Hindlimb muscle (tissue), 1 donor: ENCODE data around the gene RFX2. TPM values are rescaled to one million over a fixed set of nuclear protein-coding genes. Genes with fewer than 3 reads are reported as not detected.
"Not testable (repeated sequence)": the region's sequence is repeated elsewhere in the genome, so short reads cannot be mapped to it uniquely, and the experiment has no call there.

Source experiments
- DNase-seq: peaks from one replicate; pipeline ENCODE4 v3.0.0-alpha.2; 2013
- polyA plus RNA-seq: library from polyadenylated mRNA; unstranded; fragments of 120-200 nt; gene quantifications from one replicate; pipeline ENCODE4 v1.2.1, GENCODE V29; 2013; ENCODE audit not compliant: insufficient read length

RFX2 gene
- 5.4 TPM for polyA plus RNA-seq

DNA sequence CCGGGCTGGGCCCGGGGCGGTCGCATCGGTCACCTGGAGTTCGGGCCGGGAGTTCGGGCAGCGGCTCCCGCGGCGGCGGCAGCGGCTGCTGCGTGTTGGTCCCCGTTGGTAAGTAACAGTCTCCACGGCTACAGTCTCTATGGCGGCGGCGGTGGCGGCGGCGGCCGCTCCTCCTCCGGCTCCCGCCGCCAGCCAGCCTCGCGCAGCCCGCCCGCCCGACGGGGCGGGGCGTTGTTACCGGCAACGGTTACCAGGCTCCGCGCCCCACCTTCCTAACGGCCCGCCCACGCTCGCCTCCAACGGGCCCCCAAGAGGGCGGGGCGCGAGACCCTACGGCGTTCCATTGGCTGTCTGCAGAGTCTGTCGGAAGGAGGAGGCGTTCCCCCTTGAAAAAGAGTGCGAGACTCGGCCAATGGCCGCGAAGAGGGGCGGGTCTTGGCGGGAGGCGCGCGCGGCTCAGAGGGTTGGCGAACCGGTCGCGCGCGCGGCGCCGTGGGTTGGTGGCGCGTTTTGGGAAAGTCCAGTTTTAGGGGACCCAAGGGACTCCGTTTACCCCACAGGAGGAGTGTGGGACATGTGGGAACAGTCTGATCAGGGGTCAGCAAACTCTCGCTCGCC is at the start of gene RFX2:
TSS of gene RFX2 (minus strand) at position 141 of the 618 bp plus-strand sequence. CDS start 63,004 bp downstream, outside the sequence.
- DNase-seq, result peak; percentile 98

DNA sequence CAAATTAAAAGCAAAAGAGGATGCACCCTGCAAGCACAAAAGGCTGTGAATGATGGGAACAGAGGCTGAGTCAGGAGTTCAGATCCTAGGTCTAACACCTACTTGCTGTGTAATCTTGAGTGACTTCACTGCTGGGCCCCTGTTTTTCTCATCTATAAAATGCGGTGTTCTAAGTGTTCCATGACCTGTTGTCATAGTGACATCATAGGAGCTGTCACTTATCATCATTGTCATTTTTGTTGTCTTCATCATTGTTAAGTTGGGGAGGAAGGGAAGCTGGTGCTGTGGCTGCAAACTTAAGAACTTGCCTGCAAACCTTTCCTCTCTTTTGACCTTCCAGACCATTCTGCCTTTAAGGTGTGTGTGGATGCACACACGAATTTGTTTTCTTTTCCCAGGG is 45.7 kb upstream of the RFX2 start:
- no peak for DNase-seq

GRCh38 chr19:6150289-6150688 is 40.0 kb upstream of the RFX2 start:
- DNase-seq, result no peak

DNA sequence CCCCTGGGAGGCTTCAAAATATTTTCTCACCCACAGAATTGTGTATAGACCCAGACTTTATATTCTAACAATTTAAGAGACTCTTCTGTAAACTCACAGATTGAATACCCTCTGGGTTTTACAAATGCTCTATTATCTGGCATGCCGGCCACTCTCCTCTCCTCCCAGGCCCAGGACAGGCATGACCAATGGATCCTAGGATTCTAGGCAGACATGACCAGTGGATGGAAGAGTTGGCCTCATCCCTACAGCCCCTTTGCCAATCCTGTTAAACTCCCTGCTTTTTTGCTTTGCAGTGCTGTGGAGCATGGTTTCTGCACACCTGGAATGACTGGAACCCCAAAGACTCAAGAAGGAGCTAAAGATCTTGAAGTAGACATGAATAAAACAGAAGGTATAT is 30.9 kb upstream of the RFX2 start:
- DNase-seq, result no peak

GRCh38 chr19:6138511-6138910 is 28.2 kb upstream of the RFX2 start:
- no peak for DNase-seq

DNA sequence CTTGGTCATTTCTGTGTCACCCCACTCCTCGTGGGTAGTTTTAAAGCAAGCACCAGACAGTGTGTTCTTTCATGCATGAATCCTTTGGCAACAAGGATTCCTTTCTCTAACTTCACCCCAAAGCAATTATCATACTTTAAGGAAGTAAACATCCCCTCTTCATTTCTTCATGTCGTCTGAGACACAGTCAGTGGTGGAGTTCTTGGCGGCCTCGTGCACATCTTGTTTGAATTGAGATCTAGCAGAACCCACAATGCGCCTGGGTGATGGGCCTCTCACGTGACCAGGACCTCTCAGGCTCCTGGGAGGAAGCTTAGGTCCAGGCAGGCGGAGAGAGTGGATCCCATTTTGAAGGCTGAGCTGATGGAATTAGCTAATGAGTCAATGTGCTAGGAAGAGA is 27.8 kb upstream of the RFX2 start:
- no peak for DNase-seq

GRCh38 chr19:6133231-6133630 is 22.9 kb upstream of the RFX2 start:
- DNase-seq, result no peak

GRCh38 chr19:6132482-6132881 is 22.2 kb upstream of the RFX2 start:
- no peak for DNase-seq

- DNase-seq, result no peak
These were observed 17.5 kb upstream of the RFX2 start for GRCh38 chr19:6127716-6128335.

GRCh38 chr19:6126335-6126974 is 16.2 kb upstream of the RFX2 start:
- DNase-seq, result no peak

DNA sequence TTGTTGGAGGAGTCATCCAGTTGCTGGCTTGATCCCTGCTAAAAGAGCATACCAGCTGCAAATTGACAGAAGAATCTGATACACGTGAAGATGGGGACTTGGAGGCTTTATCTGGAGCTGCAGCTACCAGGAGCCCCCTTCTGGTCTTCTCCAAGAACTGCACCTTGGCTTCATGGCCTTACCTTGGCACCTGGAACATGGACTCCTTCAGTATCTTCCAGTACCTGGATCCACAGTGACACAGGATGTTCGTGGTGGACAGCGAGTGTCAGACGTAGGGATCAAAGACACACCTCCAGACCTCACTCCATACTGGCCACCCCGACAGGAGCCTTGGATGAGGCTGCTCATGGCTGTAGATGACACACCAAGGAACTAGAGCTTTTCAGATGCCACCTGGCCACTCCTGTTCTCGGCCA is 15.3 kb upstream of the RFX2 start:
- DNase-seq, result no peak

DNA sequence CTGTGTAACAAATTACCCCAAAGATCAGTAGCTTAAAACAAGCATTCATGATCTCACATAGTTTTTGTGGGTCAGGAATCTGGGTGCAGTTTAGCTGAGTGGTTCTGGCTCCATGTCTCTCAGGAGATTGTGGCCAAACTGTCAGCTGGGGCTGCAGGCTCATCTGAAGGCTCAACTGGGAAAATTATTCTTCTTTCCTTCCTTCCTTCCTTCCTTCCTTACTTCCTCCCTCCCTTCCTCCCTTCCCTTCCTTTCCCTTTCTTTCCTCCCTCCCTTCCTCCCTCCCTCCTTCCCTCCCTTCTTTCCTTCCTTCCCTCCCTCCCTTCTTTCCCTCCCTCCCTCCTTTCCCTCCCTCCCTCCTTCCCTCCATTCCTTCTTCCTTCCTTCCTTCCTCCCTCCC is 8.7 kb upstream of the RFX2 start:
- DNase-seq, result no peak

GRCh38 chr19:6118043-6118442 is 7.7 kb upstream of the RFX2 start:
- no peak for DNase-seq

DNA sequence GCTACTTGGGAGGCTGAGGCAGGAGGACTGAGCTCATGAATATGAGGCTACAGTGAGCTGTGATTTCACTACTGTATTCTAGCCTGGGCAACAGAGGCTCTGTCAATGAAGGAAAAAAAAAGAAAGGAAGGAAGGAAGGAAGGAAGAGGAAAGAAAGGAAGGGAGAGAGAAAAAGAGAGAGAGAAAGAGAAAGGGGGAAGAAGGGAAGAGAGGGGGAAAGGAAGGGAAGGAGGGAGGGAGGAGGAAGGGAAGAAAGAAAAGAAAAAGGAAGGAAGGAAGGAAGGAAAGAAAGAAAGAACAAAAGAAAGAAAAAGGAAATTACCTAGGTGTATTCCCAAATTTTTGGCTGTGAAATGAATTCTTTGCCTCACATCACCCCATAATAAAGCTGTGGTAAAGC is 7.2 kb upstream of the RFX2 start:
- DNase-seq, result no peak

DNA sequence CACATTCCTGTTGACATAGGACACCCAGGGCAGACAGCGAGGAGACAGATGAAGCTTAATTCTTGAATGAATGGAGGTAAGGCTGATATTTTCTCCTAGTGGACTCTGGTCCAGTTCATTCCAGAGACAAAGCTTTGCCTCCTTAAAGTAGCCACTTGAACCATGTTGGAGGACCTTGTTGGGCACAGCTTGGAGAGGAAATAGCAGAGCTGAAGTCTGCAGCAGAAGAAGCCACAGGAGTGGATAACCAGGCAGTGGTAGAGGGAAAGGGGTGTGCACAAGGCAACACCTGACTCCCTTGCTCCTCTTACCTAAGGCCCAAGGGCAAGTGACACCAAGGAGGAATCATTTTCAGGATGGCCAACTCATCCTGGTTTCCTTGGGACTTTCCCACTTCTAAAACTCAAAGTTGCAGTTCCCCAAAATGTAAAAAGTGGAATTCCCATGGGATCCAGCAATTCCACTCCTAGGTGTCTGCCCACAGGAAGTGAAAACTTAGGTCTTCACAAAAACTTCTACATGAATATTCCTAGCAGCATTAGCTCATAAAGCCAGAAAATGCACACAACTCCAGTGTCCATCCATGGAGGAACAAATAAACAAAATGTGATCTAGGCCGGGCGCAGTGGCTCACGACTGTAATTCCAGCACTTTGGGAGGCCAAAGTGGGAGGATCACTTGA is 6.6 kb upstream of the RFX2 start:
- no peak for DNase-seq

DNA sequence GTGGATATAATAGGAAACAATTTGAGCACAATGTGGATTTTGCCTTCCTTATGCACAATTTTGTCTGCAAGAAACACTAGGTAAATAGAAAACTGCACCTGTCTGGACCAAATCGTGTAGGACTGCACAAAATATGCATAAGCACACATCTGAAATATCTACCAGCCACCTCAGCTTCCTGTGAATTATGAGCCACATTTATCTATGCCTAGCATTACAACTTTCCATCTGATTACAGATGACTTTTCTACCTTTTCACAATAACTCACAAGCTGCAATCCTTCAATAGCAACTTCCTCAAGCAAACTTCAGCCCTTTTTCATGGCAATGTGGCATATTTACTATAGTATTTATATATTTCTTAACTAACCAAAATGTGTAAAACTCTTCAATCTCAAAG is 5.7 kb upstream of the RFX2 start:
- DNase-seq, result no peak

DNA sequence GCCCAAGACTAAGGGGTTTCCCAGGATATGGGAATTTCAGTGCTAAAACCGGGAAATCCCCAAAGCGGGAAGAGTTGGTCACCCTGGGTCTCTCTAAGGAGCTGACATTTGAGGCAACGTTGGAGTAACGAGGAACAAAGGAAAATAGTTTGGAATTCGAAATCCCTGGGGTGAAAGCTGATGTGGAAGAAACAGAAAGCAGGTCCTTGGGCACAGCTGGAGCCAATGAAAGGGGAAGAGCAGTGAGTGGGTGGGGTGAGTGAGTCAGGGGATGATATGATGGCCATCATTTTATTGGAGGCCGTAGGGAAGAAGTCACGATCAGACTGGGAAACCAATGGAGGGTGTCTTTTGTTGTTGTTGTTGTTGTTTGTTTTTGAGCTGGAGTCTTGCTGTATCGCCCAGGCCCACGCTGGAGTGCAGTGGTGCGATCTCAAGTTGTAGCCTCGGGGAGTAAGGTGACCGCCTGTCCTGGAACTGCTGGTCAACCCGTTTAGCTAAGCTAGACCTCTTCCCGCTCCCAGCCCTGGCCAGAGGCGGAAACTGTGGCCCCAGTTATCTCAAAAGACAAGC is 3.4 kb upstream of the RFX2 start:
- no peak for DNase-seq

- no peak for DNase-seq
These were observed 353 bp downstream of the RFX2 start for GRCh38 chr19:6109947-6110346.

DNA sequence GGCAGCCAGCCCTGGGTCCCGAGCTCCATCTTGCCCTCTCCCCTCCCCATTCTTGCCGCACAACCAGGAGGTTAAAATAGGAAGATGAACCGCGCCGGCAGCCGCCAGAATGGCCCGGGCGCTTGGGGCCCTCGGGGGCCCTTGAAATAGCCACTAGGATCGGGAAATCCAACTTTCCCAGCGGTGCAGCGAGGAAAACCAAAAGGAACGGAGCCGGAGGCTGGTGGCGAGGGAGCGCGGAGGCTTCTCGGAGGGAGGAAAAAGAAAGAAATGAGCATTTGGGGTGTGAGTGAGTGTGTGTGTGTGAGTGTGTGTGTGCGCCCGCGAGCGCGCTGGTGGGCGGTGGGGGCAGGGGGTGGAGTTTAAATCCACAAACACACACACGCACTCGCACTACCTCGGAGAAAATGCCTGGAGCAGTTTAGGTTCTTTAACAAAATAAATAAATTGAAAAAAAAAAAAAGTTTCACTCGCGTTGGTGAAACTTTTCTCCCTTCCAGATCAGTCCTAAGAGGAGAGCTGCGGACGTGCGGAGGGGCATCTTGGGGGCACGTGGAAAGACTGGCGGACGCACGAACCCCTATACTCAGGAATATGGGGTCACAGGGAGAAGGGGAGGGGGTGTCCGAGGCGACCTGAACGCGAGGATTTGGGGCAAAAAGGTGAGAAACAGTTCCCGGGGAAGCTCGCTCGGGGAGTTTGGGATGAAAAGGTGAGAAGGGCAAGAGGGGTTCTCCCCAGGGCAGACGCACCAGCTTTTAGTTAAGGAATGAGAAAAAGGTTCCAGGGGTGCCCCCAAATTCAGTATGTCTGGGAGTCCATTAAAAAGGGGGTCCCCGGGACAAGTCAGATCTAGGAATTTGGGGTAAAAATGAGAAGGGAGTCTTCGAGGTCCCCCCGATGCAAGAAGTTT is 1.3 kb downstream of the RFX2 start:
- peak; percentile 83 for DNase-seq

GRCh38 chr19:6106643-6107294 is 3.5 kb downstream of the RFX2 start:
- not testable (repeated sequence) for DNase-seq

DNA sequence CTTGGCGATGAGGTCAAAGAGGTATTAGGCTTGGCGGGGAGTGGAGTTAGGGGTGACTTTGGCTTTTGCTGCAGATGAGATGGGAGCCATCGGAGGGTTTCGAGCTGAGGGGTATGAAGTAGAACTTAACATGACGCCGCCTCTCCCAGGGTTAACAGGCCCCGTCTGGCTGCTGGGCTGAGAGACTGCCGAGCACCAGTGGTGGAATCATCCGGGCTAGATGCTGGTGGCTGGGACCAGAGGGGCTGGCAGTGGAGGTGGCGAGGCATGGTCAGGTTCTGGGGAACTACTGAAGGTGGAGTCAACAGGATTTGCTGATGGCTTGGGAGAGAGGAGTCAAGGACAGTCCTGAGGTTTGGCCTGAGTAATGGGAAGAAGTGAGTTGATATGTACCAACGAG is 4.9 kb downstream of the RFX2 start:
- no peak for DNase-seq

- DNase-seq, result no peak
These were observed 6.4 kb downstream of the RFX2 start for GRCh38 chr19:6103894-6104293.
